HepG2 (cell line): ENCODE results near the gene PFN2. TPM values are rescaled to one million over a fixed set of nuclear protein-coding genes. Genes with fewer than 3 reads are reported as not detected.

ENCODE experiments used
- AKAP8 ChIP-seq: sonication (generic); formaldehyde crosslinking; IDR thresholded peaks from 2 replicates; pipeline ENCODE4 v1.5.1; 2020; ENCODE audit warnings: mild to moderate bottlenecking, missing genetic modification reagents
- ARNT ChIP-seq: fragments of 450-650 bp; IDR thresholded peaks from 2 replicates; pipeline ENCODE4 v1.6.1; 2017
- ESRRA ChIP-seq: sonication (generic); formaldehyde crosslinking; IDR thresholded peaks from 2 replicates; pipeline ENCODE4 v1.5.1; 2020; ENCODE audit warnings: mild to moderate bottlenecking, low read depth, missing genetic modification reagents
- GATAD1 ChIP-seq: IDR thresholded peaks from 2 replicates; pipeline ENCODE4 v1.6.1; 2016; ENCODE audit warnings: missing genetic modification reagents, missing compliant biosample characterization
- HINFP ChIP-seq: sonication (generic); formaldehyde crosslinking; IDR thresholded peaks from 2 replicates; pipeline ENCODE4 v1.4.0; 2020; ENCODE audit warnings: low read depth, mild to moderate bottlenecking, missing genetic modification reagents
- HIVEP1 ChIP-seq: sonication (generic); formaldehyde crosslinking; IDR thresholded peaks from 2 replicates; pipeline ENCODE4 v1.4.0; 2020; ENCODE audit warnings: mild to moderate bottlenecking, missing genetic modification reagents
- NFAT5 ChIP-seq: sonication (generic); formaldehyde crosslinking; IDR thresholded peaks from 2 replicates; pipeline ENCODE4 v1.4.0; 2020; ENCODE audit warnings: missing genetic modification reagents
- PAWR ChIP-seq: sonication (generic); formaldehyde crosslinking; IDR thresholded peaks from 2 replicates; pipeline ENCODE4 v1.4.0; 2020; ENCODE audit warnings: missing genetic modification reagents, mild to moderate bottlenecking, borderline replicate concordance
- PCBP2 ChIP-seq: fragments of 200-400 bp; formaldehyde crosslinking; optimal IDR thresholded peaks from 2 replicates; pipeline ENCODE3; 2018; ENCODE audit warnings: low read length, low read depth; ENCODE audit not compliant: poor library complexity, severe bottlenecking
- POLR2G ChIP-seq: fragments of 200-400 bp; formaldehyde crosslinking; IDR thresholded peaks from 2 replicates; pipeline ENCODE4 v1.6.1; 2018; ENCODE audit warnings: mild to moderate bottlenecking, low read depth, low read length, moderate library complexity
- RERE ChIP-seq: IDR thresholded peaks from 2 replicates; pipeline ENCODE4 v1.6.1; 2016; ENCODE audit warnings: low read depth, missing genetic modification reagents, missing compliant biosample characterization
- SRSF1 ChIP-seq: fragments of 200-400 bp; formaldehyde crosslinking; optimal IDR thresholded peaks from 2 replicates; pipeline ENCODE3; 2017; ENCODE audit warnings: mild to moderate bottlenecking, low read depth, low read length, moderate library complexity
- ZFP36 ChIP-seq: fragments of 150-350 bp; IDR thresholded peaks from 2 replicates; pipeline ENCODE4 v1.6.1; 2018; ENCODE audit warnings: borderline replicate concordance, low read length, low read depth; ENCODE audit not compliant: partially characterized antibody
- ZNF569 ChIP-seq: sonication (generic); formaldehyde crosslinking; IDR thresholded peaks from 2 replicates; pipeline ENCODE4 v1.5.0; 2020; ENCODE audit warnings: mild to moderate bottlenecking, missing genetic modification reagents, moderate library complexity, borderline replicate concordance
- polyA plus RNA-seq, 8 experiments: library from polyadenylated mRNA; depleted of rRNA in 3 of 8; stranded (reverse) in 7 of 8; unstranded in 1 of 8; fragments of >200 nt; fragmentation: Illumina TruSeq in 4 of 8; extraction: Trizol in 4 of 8; gene quantifications; 2 replicates each; pipeline versions ENCODE4 v1.2.1 to v1.2.3, GENCODE V29; 2011 to 2016; ENCODE audit warnings: low read depth in 4 of 8, missing spikeins in 1 of 8, mixed read lengths in 1 of 8; ENCODE audit not compliant: insufficient read depth in 1 of 8
- total RNA-seq, 5 experiments: library from RNA; depleted of rRNA; stranded (reverse); fragments of >200 nt; fragmentation: Illumina TruSeq; extraction: Trizol; gene quantifications; 2 replicates each; pipeline ENCODE4 v1.2.3, GENCODE V29; 2016; ENCODE audit warnings: low read depth in 1 of 5

The PFN2 gene
- total and polyA plus RNA-seq, 2 of the 13 experiments (the other 11 are each of a cell fraction or from before 2014, with no cell fraction given): 57.3 to 150 TPM

DNA sequence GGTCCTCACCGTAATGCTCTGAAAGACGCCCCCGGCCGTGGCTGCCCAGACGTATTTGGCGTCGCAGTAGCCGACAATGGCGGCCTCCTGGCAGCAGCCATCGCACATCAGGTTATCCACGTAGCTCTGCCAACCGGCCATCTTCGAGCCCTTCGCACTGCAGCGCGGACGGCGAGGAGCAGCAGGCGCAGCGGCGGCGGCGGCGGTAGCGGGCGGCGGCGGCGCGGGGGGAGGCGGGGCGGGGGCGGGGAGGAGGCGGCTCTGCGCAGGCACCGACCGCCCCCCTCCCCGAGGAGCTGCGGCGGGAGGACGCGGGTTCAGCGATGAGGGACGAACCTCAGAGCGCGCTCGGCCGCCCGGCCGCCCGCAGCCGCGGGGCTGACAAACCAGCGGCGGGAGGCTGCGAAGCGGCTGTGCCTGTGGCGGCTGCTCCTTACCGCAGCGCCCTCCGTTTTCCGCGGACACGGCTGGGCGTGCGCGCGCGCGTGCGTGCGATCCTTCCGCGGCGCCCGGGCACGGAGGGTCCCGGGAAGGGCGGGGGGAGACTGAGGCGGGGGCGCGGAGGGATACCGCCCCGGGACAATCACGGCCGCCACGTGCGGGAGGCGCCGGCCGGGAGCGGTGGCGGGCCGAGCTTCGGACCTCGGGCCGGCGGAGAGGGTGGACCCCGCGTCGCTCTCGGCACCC, at the start of gene PFN2 (continued):
- TF ChIP-seq NFAT5 (CRISPR knock-in tag) (peak; percentile 96), ZFP36 (no peak), RERE (CRISPR knock-in tag) (no peak; the same call in 1 of the 2 replicates), HINFP (CRISPR knock-in tag) (no peak; the same call in 1 of the 2 replicates), HIVEP1 (CRISPR knock-in tag) (no peak), GATAD1 (CRISPR knock-in tag) (peak; percentile 65), ESRRA (CRISPR knock-in tag) (0 out of 2 replicates have a peak, but pooled peaks have one; percentile 29), POLR2G (peak; percentile 74), ZNF569 (CRISPR knock-in tag) (no peak), AKAP8 (CRISPR knock-in tag) (peak; percentile 60; the same call in 1 of the 2 replicates), SRSF1 (no peak), PCBP2 (no peak), ARNT (no peak), PAWR (CRISPR knock-in tag) (no peak)
